Measurements from ENCODE around the gene PCF11.
A peak's percentile ranks its signal among the peaks of the same experiment; 100 is the strongest.
"Not testable (repeated sequence)": the region's sequence is repeated elsewhere in the genome, so short reads cannot be mapped to it uniquely, and the experiment has no call there.

The PCF11 gene

DNA sequence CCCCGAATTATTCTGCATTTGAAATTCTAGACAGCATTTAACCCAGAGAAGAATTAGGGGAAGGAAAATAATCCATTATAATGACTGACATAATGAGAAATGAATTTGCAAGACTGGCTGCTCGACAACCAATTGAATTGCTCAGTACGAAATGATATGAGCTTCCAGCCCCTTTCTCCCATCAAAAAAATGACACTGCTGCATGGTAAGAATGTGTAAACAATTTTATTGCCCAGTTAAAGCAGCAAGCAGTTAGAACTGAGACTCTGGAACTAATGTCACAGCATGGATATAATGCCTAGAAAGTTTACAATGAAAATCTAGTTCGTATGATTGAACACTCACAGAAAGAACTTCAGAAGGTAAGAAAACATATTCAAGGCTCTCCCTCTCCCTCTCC, 24.7 kb upstream of the PCF11 start:
- Histone ChIP-seq H3K9ac (ENCODE audit: low read depth, low read length) (no peak overlapping the region), H3K36me3 (ENCODE audit: insufficient read depth, low read length) (no peaks in the 10 kb centered on the region), H3K4me1 (ENCODE audit: insufficient read depth, low read length) (no peaks in the 10 kb centered on the region), H3K9me3 (ENCODE audit: control insufficient read depth, insufficient read depth, low read length) (no peaks in the 10 kb centered on the region; the same call in 1 of the 2 replicates)

GRCh38 chr11:83133266-83133665, 23.7 kb upstream of the PCF11 start:
- H3K9ac ChIP-seq (ENCODE audit: low read depth, low read length); H3K36me3 ChIP-seq (ENCODE audit: insufficient read depth, low read length); H3K9me3 ChIP-seq (ENCODE audit: control insufficient read depth, insufficient read depth, low read length); H3K4me1 ChIP-seq (ENCODE audit: insufficient read depth, low read length): not testable (repeated sequence)

GRCh38 chr11:83139310-83139709, 17.6 kb upstream of the PCF11 start:
- H3K9ac ChIP-seq (ENCODE audit: low read depth, low read length): no peak overlapping the region
- no peaks in the 10 kb centered on the region for H3K4me1 ChIP-seq (ENCODE audit: insufficient read depth, low read length)
- H3K36me3 ChIP-seq (ENCODE audit: insufficient read depth, low read length): no peaks in the 10 kb centered on the region
- H3K9me3 ChIP-seq (ENCODE audit: control insufficient read depth, insufficient read depth, low read length): no peaks in the 10 kb centered on the region

DNA sequence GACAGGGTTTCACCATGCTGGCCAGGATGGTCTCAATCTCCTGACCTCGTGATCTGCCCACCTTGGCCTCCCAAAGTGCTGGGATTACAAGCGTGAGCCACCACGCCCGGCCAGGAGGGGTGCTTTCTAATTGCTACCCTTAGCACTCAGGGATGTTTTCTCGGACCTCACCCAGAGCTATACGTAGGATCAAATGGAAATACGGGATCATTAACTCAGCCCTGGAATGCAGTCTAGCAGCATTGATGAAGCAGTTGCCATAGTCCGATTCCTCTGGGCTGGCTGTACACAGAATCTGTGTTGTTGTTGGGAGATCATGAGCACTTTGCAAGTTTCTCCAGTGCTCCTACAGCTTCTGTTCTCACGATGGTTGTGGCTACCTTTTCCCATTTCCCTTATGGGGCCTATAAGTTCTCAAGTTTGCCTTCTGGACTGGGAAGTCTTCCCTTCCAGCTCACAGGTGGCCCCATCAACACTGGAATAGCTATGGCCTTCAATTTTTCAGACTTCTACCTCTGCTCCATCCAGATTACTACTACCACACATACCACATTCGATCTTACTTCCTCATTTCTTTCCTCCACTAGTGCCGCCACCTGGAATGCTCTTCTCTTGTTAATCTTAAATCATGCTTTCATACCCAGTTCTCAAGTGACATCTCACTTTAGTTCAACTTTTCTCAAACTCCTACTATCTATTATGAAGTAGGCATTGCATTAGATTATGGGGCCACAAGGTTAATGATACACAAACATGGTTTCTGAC, 16.1 kb upstream of the PCF11 start:
- Histone ChIP-seq H3K9ac (ENCODE audit: low read depth, low read length) (no peak overlapping the region), H3K9me3 (ENCODE audit: control insufficient read depth, insufficient read depth, low read length) (no peaks in the 10 kb centered on the region), H3K4me1 (ENCODE audit: insufficient read depth, low read length) (no peaks in the 10 kb centered on the region), H3K36me3 (ENCODE audit: insufficient read depth, low read length) (no peaks in the 10 kb centered on the region)

GRCh38 chr11:83147895-83148294, 9.0 kb upstream of the PCF11 start:
- Histone ChIP-seq H3K9me3 (ENCODE audit: control insufficient read depth, insufficient read depth, low read length) (no peaks in the 10 kb centered on the region), H3K4me1 (ENCODE audit: insufficient read depth, low read length) (no peaks in the 10 kb centered on the region), H3K36me3 (ENCODE audit: insufficient read depth, low read length) (no peaks in the 10 kb centered on the region), H3K9ac (ENCODE audit: low read depth, low read length) (no peak overlapping the region)

- no peaks in the 10 kb centered on the region for H3K4me1 ChIP-seq (ENCODE audit: insufficient read depth, low read length)
Observed at GRCh38 chr11:83150450-83150849, 6.5 kb upstream of the PCF11 start.

GRCh38 chr11:83151274-83151977, 5.5 kb upstream of the PCF11 start:
- Histone ChIP-seq H3K36me3 (ENCODE audit: insufficient read depth, low read length) (no peaks in the 10 kb centered on the region), H3K9me3 (ENCODE audit: control insufficient read depth, insufficient read depth, low read length) (no peaks in the 10 kb centered on the region), H3K9ac (ENCODE audit: low read depth, low read length) (no peak overlapping the region), H3K4me1 (ENCODE audit: insufficient read depth, low read length) (no peaks in the 10 kb centered on the region)

More at GRCh38 chr11:83150450-83150849, 6.5 kb upstream of the PCF11 start:
- H3K36me3 ChIP-seq (ENCODE audit: insufficient read depth, low read length): no peaks in the 10 kb centered on the region
- H3K9me3 ChIP-seq (ENCODE audit: control insufficient read depth, insufficient read depth, low read length): no peaks in the 10 kb centered on the region
- no peak overlapping the region for H3K9ac ChIP-seq (ENCODE audit: low read depth, low read length)

DNA sequence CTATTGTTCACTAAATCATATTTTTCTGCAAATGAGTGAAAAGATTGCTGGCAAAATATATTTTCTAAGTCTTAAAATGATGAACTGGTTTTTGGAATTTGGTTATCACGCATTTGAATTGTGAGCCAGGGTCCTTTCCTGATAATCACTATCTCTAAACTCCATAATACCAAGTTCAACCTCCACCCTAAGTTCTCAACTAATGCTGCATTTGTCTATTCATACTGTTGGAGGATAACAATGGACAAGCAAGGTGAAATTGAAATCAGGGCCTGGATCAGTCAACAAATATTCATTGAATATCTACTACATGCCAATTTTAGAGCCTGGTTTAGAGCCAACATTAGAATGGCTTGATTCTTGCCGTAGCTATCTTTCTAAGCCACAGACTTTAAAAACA, 4.7 kb upstream of the PCF11 start:
- Histone ChIP-seq H3K9ac (ENCODE audit: low read depth, low read length) (no peak overlapping the region), H3K9me3 (ENCODE audit: control insufficient read depth, insufficient read depth, low read length) (no peaks in the 10 kb centered on the region), H3K36me3 (ENCODE audit: insufficient read depth, low read length) (no peaks in the 10 kb centered on the region), H3K4me1 (ENCODE audit: insufficient read depth, low read length) (no peaks in the 10 kb centered on the region)

DNA sequence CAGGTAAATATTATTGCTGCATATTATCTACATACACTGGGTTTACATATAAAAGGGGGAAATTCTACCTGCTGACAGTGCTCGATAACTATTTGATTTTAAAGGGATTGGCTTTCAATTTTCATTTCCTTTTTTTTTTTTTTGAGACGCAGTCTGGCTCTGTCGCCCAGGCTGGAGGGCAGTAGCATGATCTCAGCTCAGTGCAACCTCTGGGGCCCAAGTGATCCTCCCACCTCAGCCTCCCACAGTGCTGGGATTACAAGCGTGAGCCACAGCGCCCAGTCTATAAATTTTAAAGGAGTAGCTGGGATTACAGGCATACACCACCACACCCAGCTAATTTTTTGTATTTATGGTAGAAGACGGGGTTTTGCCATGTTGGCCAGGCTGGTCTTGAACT, 3.2 kb upstream of the PCF11 start:
- Histone ChIP-seq H3K9me3 (ENCODE audit: control insufficient read depth, insufficient read depth, low read length) (no peaks in the 10 kb centered on the region), H3K4me1 (ENCODE audit: insufficient read depth, low read length) (no peaks in the 10 kb centered on the region), H3K9ac (ENCODE audit: low read depth, low read length) (no peak overlapping the region), H3K36me3 (ENCODE audit: insufficient read depth, low read length) (no peaks in the 10 kb centered on the region)

- Histone ChIP-seq H3K36me3 (ENCODE audit: insufficient read depth, low read length) (no peaks in the 10 kb centered on the region), H3K4me1 (ENCODE audit: insufficient read depth, low read length) (peaks cover 6% of the 10 kb centered on the region), H3K9ac (ENCODE audit: low read depth, low read length) (peak overlapping the region; percentile 80), H3K9me3 (ENCODE audit: control insufficient read depth, insufficient read depth, low read length) (no peaks in the 10 kb centered on the region)
Observed at GRCh38 chr11:83156144-83156995, 561 bp upstream of the PCF11 start.

GRCh38 chr11:83157594-83158356, 844 bp downstream of the PCF11 start:
- Histone ChIP-seq H3K9ac (ENCODE audit: low read depth, low read length) (peak overlapping the region; percentile 100), H3K9me3 (ENCODE audit: control insufficient read depth, insufficient read depth, low read length) (no peaks in the 10 kb centered on the region), H3K4me1 (ENCODE audit: insufficient read depth, low read length) (peaks cover 6% of the 10 kb centered on the region), H3K36me3 (ENCODE audit: insufficient read depth, low read length) (no peaks in the 10 kb centered on the region)

GRCh38 chr11:83158357-83158786, 1.4 kb downstream of the PCF11 start:
- peaks cover 6% of the 10 kb centered on the region for H3K4me1 ChIP-seq (ENCODE audit: insufficient read depth, low read length)
- H3K9me3 ChIP-seq (ENCODE audit: control insufficient read depth, insufficient read depth, low read length): no peaks in the 10 kb centered on the region
- no peaks in the 10 kb centered on the region for H3K36me3 ChIP-seq (ENCODE audit: insufficient read depth, low read length)
- H3K9ac ChIP-seq (ENCODE audit: low read depth, low read length): peak overlapping the region; percentile 100

DNA sequence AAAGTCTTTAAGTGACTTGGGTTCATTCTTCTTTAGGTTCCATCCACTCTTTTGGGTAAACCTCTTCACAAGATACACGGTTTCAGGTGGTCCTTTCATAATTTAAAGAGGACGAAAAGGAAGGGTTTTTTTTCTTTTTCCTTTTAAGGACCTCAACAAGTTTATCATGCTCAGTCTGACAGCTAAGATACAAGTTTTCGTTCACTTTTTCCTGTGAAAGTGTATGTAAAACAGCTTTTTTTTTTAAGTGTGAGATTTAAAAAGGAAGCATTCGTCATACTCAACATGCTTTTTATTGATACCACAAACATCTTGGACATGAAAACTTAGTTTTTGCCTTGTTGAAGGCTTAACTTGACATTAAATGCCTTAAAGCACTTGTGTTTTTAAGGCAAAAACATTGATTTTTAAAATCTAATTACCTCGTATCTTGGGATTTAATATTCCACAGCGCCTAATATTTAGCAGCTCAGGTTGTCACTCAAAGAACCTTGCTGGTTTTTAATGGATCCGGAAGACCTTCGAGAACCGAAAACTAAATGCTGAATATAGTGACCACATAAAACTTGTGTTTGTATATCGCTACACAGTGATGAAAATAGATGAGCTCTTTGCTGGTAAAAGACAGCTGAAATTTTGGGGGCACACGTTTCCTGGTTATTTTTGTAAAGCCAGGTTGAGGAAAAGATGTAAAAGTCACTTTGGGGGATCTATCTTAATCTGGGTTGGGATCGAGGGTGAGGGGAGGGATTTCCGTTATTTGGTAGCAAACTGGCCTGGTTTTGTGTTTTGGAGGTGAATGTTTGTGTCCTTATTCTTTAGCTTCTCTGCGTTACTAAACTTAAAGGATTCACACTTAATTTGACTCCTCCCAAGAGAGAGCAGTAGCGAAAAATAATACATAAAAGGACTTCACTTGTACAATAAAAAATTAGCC, 2.3 kb downstream of the PCF11 start:
- peaks cover 6% of the 10 kb centered on the region for H3K4me1 ChIP-seq (ENCODE audit: insufficient read depth, low read length)
- H3K9me3 ChIP-seq (ENCODE audit: control insufficient read depth, insufficient read depth, low read length): no peaks in the 10 kb centered on the region
- peaks cover 4% of the 10 kb centered on the region; the same call in 1 of the 2 replicates for H3K36me3 ChIP-seq (ENCODE audit: insufficient read depth, low read length)
- H3K9ac ChIP-seq (ENCODE audit: low read depth, low read length): peak overlapping the region; percentile 100
